MM.1S (cell line): ENCODE data around the gene CREBBP.

Experiments used
- DNase-seq: peaks from one replicate; pipeline ENCODE4 v3.0.0-alpha.2; 2015
- H2AFZ ChIP-seq: fragments of 300-600 bp; sonication (generic); 2 replicates; pipeline ENCODE4 v1.6.0; 2016; ENCODE audit warnings: antibody characterized with exemption, low read length
- H3F3A ChIP-seq: fragments of 300-600 bp; sonication (generic); 2 replicates; pipeline ENCODE4 v1.6.1; 2016; ENCODE audit warnings: mild to moderate bottlenecking, antibody characterized with exemption, low read length, moderate library complexity, mixed read lengths; ENCODE audit not compliant: insufficient read depth
- H3K27ac ChIP-seq: fragments of 300-600 bp; sonication (generic); 2 replicates; pipeline ENCODE4 v1.5.1; 2016; ENCODE audit warnings: mild to moderate bottlenecking, low read length
- H3K27me3 ChIP-seq: fragments of 300-600 bp; sonication (generic); replicated peaks from 2 replicates; pipeline ENCODE4 v1.6.0; 2016; ENCODE audit warnings: low read length; ENCODE audit not compliant: insufficient read depth
- H3K36me3 ChIP-seq: fragments of 300-600 bp; sonication (generic); replicated peaks from 2 replicates; pipeline ENCODE4 v1.6.1; 2016; ENCODE audit warnings: mild to moderate bottlenecking, low read length, mixed read lengths; ENCODE audit not compliant: insufficient read depth
- H3K4me1 ChIP-seq: fragments of 300-600 bp; sonication (generic); 2 replicates; pipeline ENCODE4 v1.6.1; 2016; ENCODE audit warnings: low read length, mixed read lengths
- H3K4me2 ChIP-seq: fragments of 300-600 bp; sonication (generic); 2 replicates; pipeline ENCODE4 v1.6.0; 2016; ENCODE audit warnings: low read depth, low read length
- H3K4me3 ChIP-seq: fragments of 300-600 bp; sonication (generic); 2 replicates; pipeline ENCODE4 v1.5.1; 2016; ENCODE audit warnings: low read length, mixed read lengths
- H3K79me2 ChIP-seq: fragments of 300-600 bp; sonication (generic); 2 replicates; pipeline ENCODE4 v1.6.1; 2016; ENCODE audit warnings: mixed run types, low read length, mixed read lengths
- H3K9ac ChIP-seq: fragments of 300-600 bp; sonication (generic); 2 replicates; pipeline ENCODE4 v1.6.1; 2016; ENCODE audit warnings: low read length, mixed read lengths
- H3K9me2 ChIP-seq: fragments of 300-600 bp; sonication (generic); replicated peaks from 2 replicates; pipeline ENCODE4 v1.6.1; 2016; ENCODE audit warnings: mild to moderate bottlenecking, low read length, mixed read lengths; ENCODE audit not compliant: insufficient read depth
- H3K9me3 ChIP-seq: fragments of 300-600 bp; sonication (generic); replicated peaks from 2 replicates; pipeline ENCODE4 v1.6.1; 2016; ENCODE audit warnings: mild to moderate bottlenecking, low read length, mixed read lengths; ENCODE audit not compliant: insufficient read depth
- H4K20me1 ChIP-seq: fragments of 300-600 bp; sonication (generic); 2 replicates; pipeline ENCODE4 v1.6.1; 2016; ENCODE audit warnings: mild to moderate bottlenecking, low read length, moderate library complexity, mixed read lengths; ENCODE audit not compliant: insufficient read depth
- CTCF ChIP-seq: fragments of 300-600 bp; sonication (generic); IDR thresholded peaks from 2 replicates; pipeline ENCODE4 v1.5.1; 2016; ENCODE audit warnings: antibody characterized with exemption, low read length, mixed read lengths
- EZH2 ChIP-seq: fragments of 300-600 bp; sonication (generic); optimal IDR thresholded peaks from 2 replicates; pipeline ENCODE3; 2017; ENCODE audit warnings: low read depth, mild to moderate bottlenecking, antibody characterized with exemption, low read length, mixed read lengths
- EZH2phosphoT487 ChIP-seq: fragments of 300-600 bp; sonication (generic); IDR thresholded peaks from 2 replicates; pipeline ENCODE4 v1.6.1; 2018; ENCODE audit warnings: antibody characterized with exemption, low read length

The CREBBP gene

DNA sequence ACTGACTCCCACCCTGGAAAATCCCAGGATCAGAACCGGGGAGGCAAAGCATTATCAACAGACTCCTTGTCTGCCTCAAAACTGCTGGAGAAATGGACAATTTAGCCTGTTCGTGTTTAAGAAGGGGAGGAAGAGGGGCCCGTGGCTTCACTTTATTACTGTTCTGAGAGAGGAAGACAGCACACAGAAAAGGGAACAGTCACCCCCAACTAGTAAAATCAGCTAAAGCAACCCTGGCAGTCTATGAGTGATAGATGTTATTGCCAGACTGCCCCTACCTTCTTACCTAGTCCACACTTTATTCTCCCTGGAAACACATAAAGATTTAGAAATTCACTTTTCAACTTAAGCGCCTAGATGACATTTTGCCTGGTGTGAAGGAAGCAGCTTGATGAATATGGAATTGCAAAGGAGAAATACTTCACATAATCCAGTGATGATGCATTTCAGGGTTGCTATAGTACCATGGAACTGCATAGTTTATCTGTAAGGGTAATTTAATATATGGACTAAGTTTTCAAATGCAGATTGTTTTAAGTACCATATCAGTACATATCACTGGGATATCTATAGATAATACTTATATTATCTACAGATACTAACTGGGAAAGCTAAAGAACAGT is 126.3 kb downstream of the CREBBP start:
- 0 out of 2 replicates have a peak, but pooled peaks cover 7% of the 10 kb centered on the region for H3K79me2 ChIP-seq
- H3K4me3 ChIP-seq = no peak overlapping the region
- H4K20me1 ChIP-seq = no peaks in the 10 kb centered on the region
- no peak for DNase-seq
- H2AFZ ChIP-seq = no peak overlapping the region
- H3K27ac ChIP-seq = no peak overlapping the region
- H3K4me1 ChIP-seq = no peaks in the 10 kb centered on the region
- H3K9me2 ChIP-seq = no peaks in the 10 kb centered on the region
- TF ChIP-seq CTCF (no peak), EZH2 (no peak), EZH2phosphoT487 (no peak)
- H3K4me2 ChIP-seq = no peak overlapping the region
- H3F3A ChIP-seq = no peaks in the 10 kb centered on the region
- no peak overlapping the region for H3K9ac ChIP-seq
- H3K9me3 ChIP-seq = no peaks in the 10 kb centered on the region
- no peaks in the 10 kb centered on the region for H3K27me3 ChIP-seq
- H3K36me3 ChIP-seq = 0 out of 2 replicates have a peak, but pooled peaks cover 13% of the 10 kb centered on the region

DNA sequence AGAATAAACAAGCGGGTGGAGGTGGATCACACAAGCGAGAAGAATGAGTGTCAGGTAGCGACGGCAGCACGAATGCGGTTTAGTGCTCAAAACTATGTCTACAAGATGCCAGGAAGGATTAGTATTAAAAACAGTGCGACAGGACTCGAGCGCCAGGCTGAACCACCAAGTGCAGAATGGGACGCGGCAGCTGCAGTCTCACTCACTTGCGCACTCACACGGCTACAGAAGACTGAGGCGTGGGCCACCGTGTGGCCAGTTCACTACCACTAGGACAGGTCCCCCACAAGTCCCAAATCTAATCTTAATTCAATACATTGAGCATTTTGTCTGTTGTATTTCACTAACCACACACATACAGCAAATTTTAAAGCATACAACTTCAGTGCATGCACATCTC is 127.5 kb downstream of the CREBBP start:
- no peak overlapping the region for H3K4me3 ChIP-seq
- no peaks in the 10 kb centered on the region for H3F3A ChIP-seq
- no peak for DNase-seq
- no peaks in the 10 kb centered on the region for H3K27me3 ChIP-seq
- H3K9ac ChIP-seq = no peak overlapping the region
- H3K36me3 ChIP-seq = 0 out of 2 replicates have a peak, but pooled peaks cover 13% of the 10 kb centered on the region
- no peak overlapping the region for H3K27ac ChIP-seq
- 0 out of 2 replicates have a peak, but pooled peaks cover 7% of the 10 kb centered on the region for H3K79me2 ChIP-seq
- no peaks in the 10 kb centered on the region for H3K9me3 ChIP-seq
- no peak overlapping the region for H2AFZ ChIP-seq
- H3K9me2 ChIP-seq = no peaks in the 10 kb centered on the region
- no peak for TF ChIP-seq EZH2
- TF ChIP-seq EZH2phosphoT487 = no peak
- no peak for TF ChIP-seq CTCF
- H3K4me2 ChIP-seq = no peak overlapping the region
- H3K4me1 ChIP-seq = no peaks in the 10 kb centered on the region
- no peaks in the 10 kb centered on the region for H4K20me1 ChIP-seq

DNA sequence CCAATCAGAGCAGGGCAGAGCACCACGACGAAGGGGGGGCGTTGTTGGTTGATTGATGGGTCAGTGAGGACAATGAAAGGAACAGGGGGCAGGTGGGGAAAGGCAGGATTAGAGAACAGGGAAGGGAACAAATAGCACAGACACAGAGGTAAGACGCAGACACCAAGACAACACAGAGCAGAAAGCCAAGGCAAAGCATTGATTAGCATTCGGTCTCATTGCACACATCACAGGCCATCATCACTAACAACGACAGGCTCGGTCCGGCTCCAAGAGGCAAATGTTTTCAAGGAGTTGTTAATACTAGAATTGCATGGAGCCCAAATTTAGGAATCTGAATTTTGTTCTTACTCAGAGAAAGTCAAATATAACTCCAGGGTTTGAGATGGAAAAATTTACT is 128.6 kb downstream of the CREBBP start:
- Histone ChIP-seq H2AFZ (no peak overlapping the region), H3K79me2 (0 out of 2 replicates have a peak, but pooled peaks cover 7% of the 10 kb centered on the region), H3K9ac (no peak overlapping the region), H3K9me3 (no peaks in the 10 kb centered on the region), H4K20me1 (no peaks in the 10 kb centered on the region), H3K27me3 (no peaks in the 10 kb centered on the region), H3K4me1 (no peaks in the 10 kb centered on the region), H3K36me3 (0 out of 2 replicates have a peak, but pooled peaks cover 5% of the 10 kb centered on the region), H3K27ac (no peak overlapping the region), H3K4me2 (no peak overlapping the region), H3K4me3 (no peak overlapping the region), H3K9me2 (no peaks in the 10 kb centered on the region), H3F3A (no peaks in the 10 kb centered on the region)
- DNase-seq = no peak
- no peak for TF ChIP-seq EZH2
- TF ChIP-seq EZH2phosphoT487 = no peak
- no peak for TF ChIP-seq CTCF
